Mammary epithelial cell (primary cell): Measurements from ENCODE around the gene ANG.

Source experiments
- CTCF ChIP-seq, 2 donors: IDR thresholded peaks in 1 of 2; conservative IDR thresholded peaks in 1 of 2; 2 replicates each; pipeline ENCODE4 v1.5.1; 2011 to 2012; ENCODE audit warnings: inconsistent platforms in 2 of 2, low read length in 2 of 2, mild to moderate bottlenecking in 2 of 2, control low read depth in 1 of 2, low read depth in 1 of 2; ENCODE audit not compliant: insufficient read depth in 1 of 2; ENCODE audit errors: extremely low read depth in 1 of 2
- EZH2 ChIP-seq: IDR thresholded peaks from 2 replicates; pipeline ENCODE4 v1.6.1; 2012; ENCODE audit warnings: low read length, inconsistent platforms, borderline replicate concordance

- TF ChIP-seq CTCF (conservative IDR thresholded peaks at IDR 0.05 in 1 of 2, IDR thresholded peaks at IDR 0.05 in 1 of 2; ENCODE audit: extremely low read depth in 1 of 2, insufficient read depth in 1 of 2, low read depth in 1 of 2, low read length in 2 of 2) (no peak), EZH2 (no peak)
Measured at GRCh38 chr14:20712904-20713303, 24.3 kb downstream of the ANG start.
